Measurements from ENCODE around the gene IRF3.

Gene IRF3

GRCh38 chr19:49665351-49666119, at the start of gene IRF3, which contains the start of gene BCL2L12:
Gene IRF3 (minus strand): TSS chr19:49665857. CDS start chr19:49664838, 1,019 bp downstream.
Gene BCL2L12 (plus strand): TSS chr19:49665933. CDS start chr19:49666693, 760 bp downstream.
- peak; percentile 90 for DNase-seq

GRCh38 chr19:49713236-49713845, 47.7 kb upstream of the IRF3 start:
- DNase-seq = no peak

DNA sequence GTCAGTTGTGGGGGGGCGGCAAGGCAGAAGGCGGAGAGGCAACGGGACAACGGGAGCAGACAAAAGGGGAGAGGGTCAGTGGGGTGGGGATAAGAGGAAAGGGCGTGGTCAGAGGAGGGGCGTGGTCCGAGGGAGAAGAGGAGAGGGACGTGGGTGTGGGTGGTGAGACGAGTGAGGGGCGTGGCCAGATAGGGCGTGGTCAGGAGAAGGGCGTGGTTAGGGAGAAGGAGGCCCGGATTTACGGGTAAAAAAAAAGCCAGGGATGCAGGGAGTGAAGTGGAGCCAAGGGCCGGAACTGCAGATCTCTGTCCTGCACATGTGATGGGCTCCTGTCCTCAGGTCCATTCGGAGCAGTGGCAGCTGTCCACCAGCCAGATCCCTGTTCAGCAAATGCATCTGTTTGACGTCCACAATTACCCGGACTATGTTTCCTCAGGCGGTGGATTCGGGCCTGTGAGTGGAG, 46.8 kb upstream of the IRF3 start:
- DNase-seq = no peak

DNA sequence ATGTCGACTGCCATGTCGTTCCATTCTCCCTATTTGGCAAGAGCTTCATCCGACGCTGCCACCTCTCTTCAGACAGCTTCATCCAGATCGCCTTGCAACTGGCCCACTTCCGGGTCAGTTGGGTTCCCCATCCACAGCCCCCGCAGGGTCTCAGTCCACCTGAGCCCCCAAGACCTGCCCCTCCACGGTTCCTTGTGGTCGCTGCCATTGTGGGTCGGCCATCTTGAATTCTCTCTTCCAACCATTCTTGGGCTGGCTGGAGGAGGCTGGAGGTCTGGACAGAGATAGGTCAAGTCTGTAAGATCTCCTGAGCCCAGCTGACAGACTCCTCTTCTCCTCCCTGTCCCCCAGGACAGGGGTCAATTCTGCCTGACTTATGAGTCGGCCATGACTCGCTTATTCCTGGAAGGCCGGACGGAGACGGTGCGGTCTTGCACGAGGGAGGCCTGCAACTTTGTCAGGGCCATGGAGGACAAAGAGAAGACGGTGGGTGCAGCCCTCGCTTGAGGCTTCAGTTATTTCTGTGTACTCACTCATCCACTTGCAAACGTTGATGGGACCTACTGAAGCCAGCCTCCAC, 44.8 kb upstream of the IRF3 start:
- DNase-seq = no peak

- DNase-seq = no peak
Measured at GRCh38 chr19:49705919-49706318, 40.3 kb upstream of the IRF3 start.

- DNase-seq = no peak
Measured at GRCh38 chr19:49704888-49705642, 39.4 kb upstream of the IRF3 start.

DNA sequence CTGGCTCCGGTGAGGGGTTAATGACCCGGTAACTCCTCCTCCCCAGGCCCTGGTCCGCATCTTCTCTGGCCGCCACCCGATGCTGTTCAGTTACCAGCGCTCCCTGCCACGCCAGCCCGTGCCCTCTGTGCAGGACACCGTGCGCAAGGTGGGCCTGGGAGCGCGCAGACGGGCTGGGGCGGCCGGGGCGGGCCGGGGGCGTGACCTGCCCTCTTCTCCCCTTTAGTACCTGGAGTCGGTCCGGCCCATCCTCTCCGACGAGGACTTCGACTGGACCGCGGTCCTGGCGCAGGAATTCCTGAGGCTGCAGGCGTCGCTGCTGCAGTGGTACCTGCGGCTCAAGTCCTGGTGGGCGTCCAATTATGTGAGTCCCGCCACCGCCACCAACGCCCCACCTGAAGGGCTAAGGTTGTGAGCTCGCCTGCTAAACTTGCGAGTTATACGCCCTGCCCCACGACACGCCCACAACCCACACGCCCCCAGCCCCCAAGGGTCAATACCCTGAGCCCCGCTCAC, 35.7 kb upstream of the IRF3 start:
- no peak for DNase-seq

- DNase-seq = no peak
Measured at GRCh38 chr19:49700563-49700962, 34.9 kb upstream of the IRF3 start.

- DNase-seq = no peak
Measured at GRCh38 chr19:49699364-49699763, 33.7 kb upstream of the IRF3 start.

GRCh38 chr19:49696865-49697264, 31.2 kb upstream of the IRF3 start:
- no peak for DNase-seq

GRCh38 chr19:49696115-49696514, 30.5 kb upstream of the IRF3 start:
- no peak for DNase-seq

DNA sequence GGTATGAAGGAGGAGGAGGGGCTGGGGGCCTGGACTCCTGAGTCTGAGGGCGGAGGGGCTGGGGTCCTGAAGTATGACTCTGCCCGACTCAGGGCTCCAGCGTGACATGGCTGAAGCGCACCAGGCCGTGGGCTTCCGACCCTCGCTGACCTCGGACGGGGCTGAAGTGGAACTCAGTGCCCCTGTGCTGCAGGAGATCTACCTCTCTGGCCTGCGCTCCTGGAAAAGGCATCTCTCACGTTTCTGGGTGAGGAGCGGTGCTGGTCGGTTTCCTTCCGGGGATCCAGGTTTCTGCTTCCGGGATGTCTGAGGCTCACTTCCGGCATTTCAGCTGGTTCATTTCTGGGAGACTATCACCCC, 26.5 kb upstream of the IRF3 start:
- DNase-seq = no peak

DNA sequence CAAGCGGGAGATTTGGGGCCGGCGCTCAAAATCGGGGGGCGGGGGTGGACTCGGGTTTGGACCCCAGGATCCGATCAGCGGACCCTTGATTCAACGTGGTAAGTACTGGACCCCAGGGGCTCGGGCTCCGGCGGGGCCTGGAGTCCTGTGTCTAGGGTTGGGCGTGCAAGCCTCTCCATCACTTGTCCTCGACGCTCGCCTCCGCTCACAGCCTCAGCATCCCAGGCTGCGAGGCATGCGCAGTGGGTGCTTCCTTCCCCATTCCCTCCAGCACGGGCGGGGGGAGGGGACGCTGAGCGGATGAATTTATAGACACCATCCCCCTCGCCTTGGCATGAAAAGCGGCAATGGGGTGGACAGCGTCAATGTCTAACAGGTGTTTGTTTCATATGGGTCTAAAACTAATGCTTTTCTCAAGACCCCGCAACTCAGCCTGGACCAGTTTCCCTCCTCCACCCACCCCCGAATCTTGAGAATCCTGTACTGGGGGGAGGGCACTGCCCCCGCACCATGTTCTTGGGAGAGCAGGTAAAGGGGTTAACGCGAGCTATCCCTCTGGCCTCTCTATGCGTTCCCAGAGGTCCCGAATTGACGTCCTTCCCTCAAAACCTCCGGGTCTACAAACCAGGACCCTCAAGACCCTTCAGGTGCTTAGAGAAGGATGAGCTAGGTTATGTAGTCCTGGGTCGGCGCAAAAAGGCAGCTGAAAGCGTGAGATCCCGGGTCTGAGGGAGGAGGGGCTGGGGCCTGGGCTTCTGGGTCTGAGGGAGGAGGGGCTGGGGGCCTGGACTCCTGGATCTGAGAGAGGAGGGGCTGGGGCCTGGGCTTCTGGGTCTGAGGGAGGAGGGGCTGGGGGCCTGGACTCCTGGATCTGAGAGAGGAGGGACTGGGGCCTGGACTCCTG, 25.8 kb upstream of the IRF3 start:
- DNase-seq = no peak

DNA sequence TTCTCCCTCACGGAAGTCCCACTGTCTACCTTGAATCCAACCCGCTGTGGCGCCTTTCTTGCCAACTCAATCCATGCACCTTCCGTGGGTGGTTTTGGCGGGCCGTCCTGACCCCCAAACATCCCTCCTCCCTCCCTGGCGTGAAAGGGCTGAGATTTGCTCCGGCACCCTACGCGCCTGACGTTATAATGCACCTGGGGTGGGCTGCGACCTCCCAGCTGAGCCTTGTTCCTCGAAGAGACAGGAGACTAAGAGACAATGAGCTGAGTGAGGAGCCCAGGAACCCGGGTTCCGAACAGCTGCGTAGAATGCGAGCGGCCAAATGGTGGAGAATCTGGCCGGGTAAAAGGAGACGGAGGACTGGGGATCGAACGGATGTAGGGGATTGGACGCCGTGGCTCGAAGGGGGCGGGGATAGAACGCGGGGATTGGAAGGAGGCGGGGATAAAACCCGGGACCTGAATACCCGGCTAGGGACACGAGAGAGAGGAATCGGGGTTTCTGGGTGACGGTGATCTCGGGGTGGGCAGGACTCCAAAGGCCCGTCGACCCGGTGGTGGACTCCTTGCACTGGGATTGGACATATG, 25.1 kb upstream of the IRF3 start, which contains the start of gene CPT1C:
Gene CPT1C (plus strand): TSS at position 461 of the 587 bp plus-strand sequence. CDS start 1,137 bp downstream, outside the sequence.
- no peak for DNase-seq

DNA sequence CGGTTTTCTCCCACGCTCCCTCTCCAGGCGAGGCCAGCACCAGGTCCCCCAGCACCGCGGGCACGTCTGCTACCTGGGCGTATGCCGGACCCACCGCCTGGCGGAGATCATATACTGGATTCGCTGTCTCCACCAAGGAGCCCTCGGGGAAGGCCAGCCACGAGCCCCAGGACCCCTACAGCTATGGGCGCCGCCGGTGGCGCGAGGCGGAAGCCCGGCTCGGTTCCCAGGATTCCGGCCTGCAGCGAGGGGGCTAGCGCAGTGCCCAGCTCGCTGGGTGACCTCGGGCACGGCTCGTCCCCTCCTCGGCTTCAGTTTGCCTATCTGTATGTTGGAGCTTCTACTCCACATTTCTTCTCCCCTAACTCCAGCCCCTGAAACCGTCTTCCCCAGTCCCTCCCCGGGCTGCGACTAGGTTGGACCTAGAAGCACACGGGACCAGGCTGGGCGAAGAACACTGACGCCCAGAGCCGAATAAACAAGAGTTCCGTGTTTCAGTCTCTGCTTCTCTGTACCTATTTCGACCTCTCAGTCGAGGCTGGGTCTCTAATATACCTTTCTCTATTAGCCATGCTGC, 24.5 kb upstream of the IRF3 start:
- DNase-seq = no peak

- no peak for DNase-seq
Measured at GRCh38 chr19:49689133-49690078, 23.7 kb upstream of the IRF3 start, which contains the start of gene ADM5. Gene ADM5 (plus strand): TSS chr19:49689594. CDS start chr19:49689838, 244 bp downstream.

GRCh38 chr19:49688531-49689132, 23.0 kb upstream of the IRF3 start:
- DNase-seq = no peak

GRCh38 chr19:49687566-49688316, 22.1 kb upstream of the IRF3 start:
- no peak for DNase-seq

GRCh38 chr19:49687150-49687549, 21.5 kb upstream of the IRF3 start:
- no peak for DNase-seq

Measured in GF-D8 (cell line).